Sigmoid colon (tissue), 4 donors: Measurements from ENCODE around the gene DCAF11.

Source experiments
- CTCF ChIP-seq, 4 experiments: fragments of 450-650 bp in 3 of 4; fragments of 200-600 bp in 1 of 4; IDR thresholded peaks; one replicate each; pipeline ENCODE4 v1.5.1; 2016 to 2019; ENCODE audit warnings: antibody characterized with exemption in 4 of 4, mild to moderate bottlenecking in 3 of 4, moderate library complexity in 2 of 4
- EP300 ChIP-seq, 4 donors: sonication (generic); formaldehyde crosslinking; IDR thresholded peaks; one replicate each; pipeline ENCODE4 v1.6.1; 2017; ENCODE audit warnings: antibody characterized with exemption in 4 of 4

DNA sequence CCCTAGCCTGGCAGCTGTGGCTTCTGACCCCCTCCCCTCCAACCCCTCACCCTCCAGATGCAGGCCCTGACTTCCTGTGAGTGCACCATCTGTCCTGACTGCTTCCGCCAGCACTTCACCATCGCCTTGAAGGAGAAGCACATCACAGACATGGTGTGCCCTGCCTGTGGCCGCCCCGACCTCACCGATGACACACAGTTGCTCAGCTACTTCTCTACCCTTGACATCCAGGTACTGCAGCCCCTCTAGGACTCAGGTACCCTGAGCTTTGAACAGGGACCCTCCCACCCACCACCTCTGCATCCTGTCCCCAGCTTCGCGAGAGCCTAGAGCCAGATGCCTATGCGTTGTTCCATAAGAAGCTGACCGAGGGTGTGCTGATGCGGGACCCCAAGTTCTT lies 40.5 kb downstream of the DCAF11 start:
- TF ChIP-seq CTCF (IDR thresholded peaks at IDR 0.05) (no peak), EP300 (IDR thresholded peaks at IDR 0.05) (no peak)
